WTC11 (cell line): Measurements from ENCODE around the gene ACOD1.

Experiments used
- CBFB ChIP-seq: sonication (generic); formaldehyde crosslinking; IDR thresholded peaks from 2 replicates; pipeline ENCODE4 v1.8.1; 2022; ENCODE audit warnings: mild to moderate bottlenecking, low read depth, missing genetic modification reagents
- FOXJ3 ChIP-seq: sonication (generic); formaldehyde crosslinking; IDR thresholded peaks from 2 replicates; pipeline ENCODE4 v1.9.0; 2021; ENCODE audit warnings: missing genetic modification reagents, mild to moderate bottlenecking, borderline replicate concordance
- IRF2 ChIP-seq: sonication (generic); formaldehyde crosslinking; IDR thresholded peaks from 2 replicates; pipeline ENCODE4 v1.8.0; 2022; ENCODE audit warnings: low read depth, missing genetic modification reagents, borderline replicate concordance
- NFYB ChIP-seq: sonication (generic); formaldehyde crosslinking; conservative IDR thresholded peaks from 2 replicates; pipeline ENCODE4 v1.8.0; 2022; ENCODE audit warnings: low read depth, missing genetic modification reagents
- SMAD3 ChIP-seq: sonication (generic); formaldehyde crosslinking; IDR thresholded peaks from 2 replicates; pipeline ENCODE4 v1.8.0; 2022; ENCODE audit warnings: missing genetic modification reagents, mild to moderate bottlenecking, borderline replicate concordance
- TEAD1 ChIP-seq: sonication (generic); formaldehyde crosslinking; IDR thresholded peaks from 2 replicates; pipeline ENCODE4 v1.8.0; 2022; ENCODE audit warnings: mild to moderate bottlenecking, missing genetic modification reagents
- TEAD4 ChIP-seq: sonication (generic); formaldehyde crosslinking; IDR thresholded peaks from 2 replicates; pipeline ENCODE4 v1.8.0; 2022; ENCODE audit warnings: mild to moderate bottlenecking, missing genetic modification reagents
- TP53 ChIP-seq: sonication (generic); formaldehyde crosslinking; IDR thresholded peaks from 2 replicates; pipeline ENCODE4 v1.8.1; 2023; ENCODE audit warnings: mild to moderate bottlenecking, missing genetic modification reagents
- TF ChIP-seq, protein P1 (sequence below): sonication (generic); formaldehyde crosslinking; IDR thresholded peaks from 2 replicates; pipeline ENCODE4 v1.8.0; 2022; ENCODE audit warnings: mild to moderate bottlenecking, missing genetic modification reagents
- TF ChIP-seq, protein P2 (sequence below): sonication (generic); formaldehyde crosslinking; IDR thresholded peaks from 2 replicates; pipeline ENCODE4 v1.8.1; 2023; ENCODE audit warnings: mild to moderate bottlenecking, missing genetic modification reagents, moderate library complexity
- TF ChIP-seq, protein P3 (sequence below): fragments of 200-600 bp; IDR thresholded peaks from 2 replicates; pipeline ENCODE4 v1.8.0; 2022; ENCODE audit warnings: antibody characterized with exemption
- TF ChIP-seq, protein P4 (sequence below): sonication (generic); formaldehyde crosslinking; IDR thresholded peaks from 2 replicates; pipeline ENCODE4 v1.8.1; 2022; ENCODE audit warnings: low read depth, mild to moderate bottlenecking, moderate library complexity, missing genetic modification reagents, borderline replicate concordance
- TF ChIP-seq, protein P5 (sequence below): sonication (generic); formaldehyde crosslinking; IDR thresholded peaks from 2 replicates; pipeline ENCODE4 v1.8.1; 2023; ENCODE audit warnings: mild to moderate bottlenecking, moderate library complexity, missing genetic modification reagents

DNA sequence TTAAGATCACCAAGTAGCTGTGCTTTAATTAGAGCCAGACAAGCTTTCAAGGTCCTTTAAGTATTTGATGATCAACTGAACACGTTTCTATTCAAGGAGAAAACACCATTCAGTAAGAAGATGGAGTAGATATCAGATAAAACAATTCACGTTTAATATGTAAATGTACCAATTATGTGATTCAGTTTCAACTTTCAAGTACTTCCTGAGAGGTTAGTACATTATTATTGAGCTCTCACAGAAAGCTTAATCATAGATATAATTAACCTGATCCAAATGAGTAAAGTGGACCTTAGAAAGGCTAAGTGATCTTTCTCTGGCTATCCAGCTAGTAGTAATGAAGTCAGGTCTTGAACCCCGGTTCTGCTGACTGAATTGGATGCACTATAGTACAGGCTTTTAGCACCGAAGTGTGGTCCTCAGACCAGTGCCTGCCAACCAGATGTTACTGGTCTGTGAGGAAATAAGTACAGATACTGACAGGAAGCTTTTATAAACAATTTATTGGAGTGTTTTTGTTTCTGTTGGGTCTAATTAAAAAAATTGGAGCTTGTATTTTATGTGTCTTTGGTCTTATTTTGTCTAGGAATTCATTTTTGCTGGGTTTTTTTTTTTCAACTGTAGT lies 53.8 kb downstream of the ACOD1 start:
- TF ChIP-seq, protein P1, sequence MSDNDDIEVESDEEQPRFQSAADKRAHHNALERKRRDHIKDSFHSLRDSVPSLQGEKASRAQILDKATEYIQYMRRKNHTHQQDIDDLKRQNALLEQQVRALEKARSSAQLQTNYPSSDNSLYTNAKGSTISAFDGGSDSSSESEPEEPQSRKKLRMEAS: no peak
- TF ChIP-seq, protein P2, sequence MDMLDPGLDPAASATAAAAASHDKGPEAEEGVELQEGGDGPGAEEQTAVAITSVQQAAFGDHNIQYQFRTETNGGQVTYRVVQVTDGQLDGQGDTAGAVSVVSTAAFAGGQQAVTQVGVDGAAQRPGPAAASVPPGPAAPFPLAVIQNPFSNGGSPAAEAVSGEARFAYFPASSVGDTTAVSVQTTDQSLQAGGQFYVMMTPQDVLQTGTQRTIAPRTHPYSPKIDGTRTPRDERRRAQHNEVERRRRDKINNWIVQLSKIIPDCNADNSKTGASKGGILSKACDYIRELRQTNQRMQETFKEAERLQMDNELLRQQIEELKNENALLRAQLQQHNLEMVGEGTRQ (CRISPR knock-in tag): no peak
- no peak for TF ChIP-seq TEAD4
- TF ChIP-seq, protein P3, sequence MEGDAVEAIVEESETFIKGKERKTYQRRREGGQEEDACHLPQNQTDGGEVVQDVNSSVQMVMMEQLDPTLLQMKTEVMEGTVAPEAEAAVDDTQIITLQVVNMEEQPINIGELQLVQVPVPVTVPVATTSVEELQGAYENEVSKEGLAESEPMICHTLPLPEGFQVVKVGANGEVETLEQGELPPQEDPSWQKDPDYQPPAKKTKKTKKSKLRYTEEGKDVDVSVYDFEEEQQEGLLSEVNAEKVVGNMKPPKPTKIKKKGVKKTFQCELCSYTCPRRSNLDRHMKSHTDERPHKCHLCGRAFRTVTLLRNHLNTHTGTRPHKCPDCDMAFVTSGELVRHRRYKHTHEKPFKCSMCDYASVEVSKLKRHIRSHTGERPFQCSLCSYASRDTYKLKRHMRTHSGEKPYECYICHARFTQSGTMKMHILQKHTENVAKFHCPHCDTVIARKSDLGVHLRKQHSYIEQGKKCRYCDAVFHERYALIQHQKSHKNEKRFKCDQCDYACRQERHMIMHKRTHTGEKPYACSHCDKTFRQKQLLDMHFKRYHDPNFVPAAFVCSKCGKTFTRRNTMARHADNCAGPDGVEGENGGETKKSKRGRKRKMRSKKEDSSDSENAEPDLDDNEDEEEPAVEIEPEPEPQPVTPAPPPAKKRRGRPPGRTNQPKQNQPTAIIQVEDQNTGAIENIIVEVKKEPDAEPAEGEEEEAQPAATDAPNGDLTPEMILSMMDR: no peak
- TF ChIP-seq NFYB: no peak
- TF ChIP-seq CBFB (CRISPR knock-in tag): no peak
- no peak for TF ChIP-seq IRF2 (CRISPR knock-in tag)
- TF ChIP-seq, protein P4, sequence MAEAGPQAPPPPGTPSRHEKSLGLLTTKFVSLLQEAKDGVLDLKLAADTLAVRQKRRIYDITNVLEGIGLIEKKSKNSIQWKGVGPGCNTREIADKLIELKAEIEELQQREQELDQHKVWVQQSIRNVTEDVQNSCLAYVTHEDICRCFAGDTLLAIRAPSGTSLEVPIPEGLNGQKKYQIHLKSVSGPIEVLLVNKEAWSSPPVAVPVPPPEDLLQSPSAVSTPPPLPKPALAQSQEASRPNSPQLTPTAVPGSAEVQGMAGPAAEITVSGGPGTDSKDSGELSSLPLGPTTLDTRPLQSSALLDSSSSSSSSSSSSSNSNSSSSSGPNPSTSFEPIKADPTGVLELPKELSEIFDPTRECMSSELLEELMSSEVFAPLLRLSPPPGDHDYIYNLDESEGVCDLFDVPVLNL (CRISPR knock-in tag): no peak
- TF ChIP-seq, protein P5, sequence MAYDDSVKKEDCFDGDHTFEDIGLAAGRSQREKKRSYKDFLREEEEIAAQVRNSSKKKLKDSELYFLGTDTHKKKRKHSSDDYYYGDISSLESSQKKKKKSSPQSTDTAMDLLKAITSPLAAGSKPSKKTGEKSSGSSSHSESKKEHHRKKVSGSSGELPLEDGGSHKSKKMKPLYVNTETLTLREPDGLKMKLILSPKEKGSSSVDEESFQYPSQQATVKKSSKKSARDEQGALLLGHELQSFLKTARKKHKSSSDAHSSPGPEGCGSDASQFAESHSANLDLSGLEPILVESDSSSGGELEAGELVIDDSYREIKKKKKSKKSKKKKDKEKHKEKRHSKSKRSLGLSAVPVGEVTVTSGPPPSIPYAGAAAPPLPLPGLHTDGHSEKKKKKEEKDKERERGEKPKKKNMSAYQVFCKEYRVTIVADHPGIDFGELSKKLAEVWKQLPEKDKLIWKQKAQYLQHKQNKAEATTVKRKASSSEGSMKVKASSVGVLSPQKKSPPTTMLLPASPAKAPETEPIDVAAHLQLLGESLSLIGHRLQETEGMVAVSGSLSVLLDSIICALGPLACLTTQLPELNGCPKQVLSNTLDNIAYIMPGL (CRISPR knock-in tag): no peak
- TF ChIP-seq TEAD1 (CRISPR knock-in tag): no peak
- TF ChIP-seq SMAD3: no peak
- TF ChIP-seq FOXJ3 (CRISPR knock-in tag): no peak
- no peak for TF ChIP-seq TP53
